HG02678 (cell line): ENCODE measurements around the gene UCK1.
"Not testable (repeated sequence)": the region's sequence is repeated elsewhere in the genome, so short reads cannot be mapped to it uniquely, and the experiment has no call there.

Experiments used
- ATAC-seq: cut with Tn5 transposase; IDR thresholded peaks from one replicate; pipeline ENCODE4 v1.9.1; 2021; ENCODE audit warnings: mild to moderate bottlenecking, moderate library complexity; ENCODE audit not compliant: unreplicated experiment

The UCK1 gene

DNA sequence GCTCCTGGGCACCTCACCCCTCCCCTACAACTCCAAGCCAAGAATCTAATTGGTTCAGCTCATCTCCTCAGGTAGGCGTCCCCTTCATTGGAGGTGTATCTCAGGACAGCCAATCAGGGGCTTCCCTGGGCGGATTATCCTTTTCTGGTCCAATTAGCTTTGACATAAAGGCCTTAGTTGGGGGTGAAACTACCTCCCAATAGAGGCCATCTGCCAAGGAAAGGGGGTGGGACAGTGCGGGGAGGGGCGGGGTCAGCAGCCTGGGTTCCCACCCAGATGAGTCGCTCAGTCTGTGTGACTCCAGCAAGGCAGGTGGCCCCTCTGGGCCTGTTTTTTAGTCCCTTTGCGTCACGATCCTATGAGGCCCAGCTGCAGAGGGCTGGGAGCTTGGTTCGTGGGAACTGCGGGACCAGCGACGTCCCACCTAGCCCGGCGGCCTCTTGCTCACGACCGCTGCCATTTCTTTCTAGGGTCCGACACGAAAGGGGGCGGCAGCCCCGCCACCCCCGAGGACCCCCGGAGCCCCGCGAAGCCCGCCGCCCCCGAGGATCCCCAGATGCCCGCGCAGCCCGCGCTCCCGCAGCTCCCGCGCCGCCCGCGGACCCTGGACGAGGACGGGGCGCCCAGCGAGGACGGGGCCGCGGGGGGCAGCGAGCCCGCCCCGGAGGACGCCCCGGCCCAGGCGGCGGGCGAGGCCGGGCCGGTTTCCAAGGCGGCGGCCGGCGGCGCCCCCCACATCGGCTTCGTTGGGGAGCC, 23.2 kb upstream of the UCK1 start:
- no peak for ATAC-seq

DNA sequence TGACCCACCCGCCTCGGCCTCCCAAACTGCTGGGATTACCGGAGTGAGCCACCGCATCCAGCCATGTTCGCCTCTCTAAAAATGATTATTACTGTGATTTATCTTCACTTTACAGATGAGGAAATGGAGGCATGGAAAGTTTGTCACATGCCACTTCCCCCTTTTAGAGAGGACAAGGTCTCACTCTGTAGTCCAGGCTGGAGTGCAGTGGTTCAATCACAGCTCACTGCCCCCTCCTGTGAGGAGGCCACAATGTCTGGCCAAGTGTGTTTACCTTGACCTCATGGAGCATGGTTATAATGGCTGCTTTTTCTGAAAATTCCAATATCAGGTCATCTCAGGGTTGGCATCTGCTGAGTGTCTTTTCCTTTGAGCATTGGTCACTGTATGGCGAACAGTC, 21.0 kb upstream of the UCK1 start:
- ATAC-seq, result no peak

DNA sequence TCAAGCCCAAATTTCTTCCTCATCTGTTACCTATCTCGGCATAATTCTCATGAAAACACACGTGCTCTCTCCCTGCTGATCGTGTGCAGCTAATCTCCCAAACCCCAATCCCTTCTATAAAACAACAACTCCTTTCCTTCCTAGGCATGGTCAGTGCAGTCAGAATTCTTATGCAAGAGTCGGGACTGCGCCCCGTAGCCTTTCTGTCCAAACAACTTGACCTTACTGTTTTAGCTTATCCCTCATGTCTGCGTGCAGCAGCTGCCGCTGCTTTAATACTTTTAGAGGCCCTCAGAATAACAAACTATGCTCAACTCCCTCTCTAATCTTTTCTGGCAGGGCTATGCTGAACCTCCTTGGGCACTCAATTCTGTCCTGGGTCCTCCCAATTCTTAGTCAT, 19.4 kb upstream of the UCK1 start:
- not testable (repeated sequence) for ATAC-seq

DNA sequence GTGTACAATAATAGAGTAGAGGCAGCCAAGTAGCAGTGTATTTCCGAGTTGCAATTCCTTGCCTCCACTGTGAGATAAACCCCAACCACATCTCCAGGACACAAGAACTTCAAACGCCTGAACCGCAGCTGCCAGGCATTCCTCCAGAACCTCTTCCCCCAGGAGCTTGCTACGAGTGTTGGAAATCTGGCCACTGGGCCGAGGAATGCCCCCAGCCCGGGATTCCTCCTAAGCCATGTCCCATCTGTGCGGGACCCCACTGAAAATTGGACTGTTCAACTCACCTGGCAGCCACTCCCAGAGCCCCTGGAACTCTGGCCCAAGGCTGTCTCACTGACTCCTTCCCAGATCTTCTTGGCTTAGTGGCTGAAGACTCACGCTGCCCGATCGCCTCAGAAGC, 18.1 kb upstream of the UCK1 start:
- ATAC-seq, result not testable (repeated sequence)

DNA sequence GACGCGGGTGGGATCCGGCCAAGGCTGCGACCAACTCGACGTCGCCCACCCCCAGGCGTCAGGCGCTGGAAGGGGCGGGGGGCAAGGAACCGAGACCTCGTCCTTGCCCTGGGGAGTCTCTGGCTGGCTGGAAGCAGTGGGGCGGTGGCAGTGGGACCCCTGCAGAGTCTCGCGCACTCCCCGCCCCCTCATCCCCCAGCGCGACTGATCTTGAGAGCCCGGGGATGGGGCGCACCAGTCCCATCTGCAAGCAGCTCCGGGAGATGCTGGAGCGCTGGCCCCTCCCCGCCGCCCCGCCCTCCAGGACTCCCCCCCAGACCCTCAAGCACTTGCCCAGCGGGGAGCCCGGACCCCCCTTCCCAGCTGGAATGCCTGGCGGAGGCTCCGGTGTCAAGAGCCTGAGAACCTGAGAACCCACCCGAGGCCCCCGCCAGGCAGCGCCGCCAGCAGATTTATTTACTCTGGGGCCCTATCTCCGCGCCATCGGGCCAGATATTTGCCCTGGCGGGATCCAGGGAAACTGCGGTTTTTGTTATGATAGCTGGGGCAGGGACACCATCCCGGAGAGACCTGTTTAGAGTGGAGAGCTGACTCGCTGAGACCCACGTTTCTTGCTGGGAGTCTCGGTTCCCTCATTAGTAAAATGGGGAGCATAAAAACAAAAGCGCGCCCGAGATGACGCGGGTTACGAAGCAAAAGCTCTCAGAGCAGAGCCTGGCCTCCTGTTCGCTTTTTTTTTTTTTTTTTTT, 15.4 kb upstream of the UCK1 start:
- no peak for ATAC-seq

DNA sequence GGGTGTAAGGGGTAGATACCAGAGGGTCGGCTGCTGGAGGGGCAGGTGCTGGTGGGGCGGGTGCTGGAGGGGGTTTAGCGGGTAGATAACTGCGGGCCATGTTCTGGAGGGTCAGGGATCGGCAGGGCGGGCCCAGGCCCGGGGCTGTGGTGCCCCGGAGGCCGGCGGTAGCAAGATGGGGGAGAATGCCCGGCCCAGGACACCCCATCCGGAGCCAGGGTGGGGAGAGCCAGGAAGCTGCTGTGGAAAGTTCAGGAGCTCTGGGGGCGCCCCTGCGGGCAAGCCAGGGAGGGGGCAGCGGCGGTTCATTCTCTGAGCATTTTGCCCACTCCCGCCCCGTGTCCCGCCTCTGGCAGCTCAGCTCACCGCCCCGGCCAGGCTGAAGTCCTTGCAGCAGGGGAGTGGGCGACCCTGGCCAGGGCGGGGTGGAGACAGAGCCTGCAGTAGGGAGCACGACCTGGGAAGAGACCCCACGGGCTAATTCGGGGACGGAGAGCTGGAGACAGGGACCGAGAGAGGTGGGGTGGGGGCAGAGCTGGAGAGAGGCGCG, 14.8 kb upstream of the UCK1 start:
- ATAC-seq, result no peak

DNA sequence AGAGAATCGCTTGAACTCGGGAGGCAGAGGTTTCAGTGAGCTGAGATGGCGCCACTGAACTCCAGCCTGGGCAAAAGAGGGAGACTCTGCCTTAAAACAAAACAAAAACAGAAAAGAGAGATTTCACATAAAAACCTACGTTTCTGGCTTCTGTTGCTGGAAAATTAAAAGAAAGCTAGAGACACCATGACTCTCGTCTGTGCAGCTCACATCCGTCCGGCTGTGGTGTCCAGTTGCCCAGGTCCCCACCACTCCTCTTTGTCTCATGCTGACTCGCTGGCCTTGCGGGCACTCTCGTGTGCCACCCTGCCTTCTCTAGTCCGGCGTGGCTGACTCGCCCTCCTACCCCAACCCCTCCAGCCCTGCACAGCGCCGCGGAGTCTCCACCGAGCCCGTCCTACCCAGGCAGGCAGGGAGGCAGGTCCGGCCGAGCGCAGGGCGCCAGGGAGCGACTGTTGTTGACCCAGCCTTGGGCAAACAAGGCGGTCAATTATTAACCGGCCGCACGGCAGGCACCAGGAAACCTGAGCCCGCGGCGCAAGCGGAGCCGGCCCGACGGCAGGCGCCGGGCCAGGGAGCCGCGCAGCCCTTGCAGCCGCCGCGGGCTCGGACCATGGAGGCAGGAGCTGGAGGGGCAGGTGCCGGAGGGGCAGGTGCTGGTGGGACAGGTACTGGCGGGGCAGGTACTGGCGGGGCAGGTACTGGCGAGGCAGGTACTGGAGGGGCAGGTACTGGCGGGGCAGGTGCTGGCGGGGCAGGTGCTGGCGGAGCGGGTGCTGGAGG, 14.1 kb upstream of the UCK1 start, which contains the start of gene PRRT1B:
Gene PRRT1B, plus strand, starts transcription at position 521 of the 783 bp plus-strand sequence. Its CDS starts 93 bp downstream, at position 614.
- ATAC-seq, result no peak

DNA sequence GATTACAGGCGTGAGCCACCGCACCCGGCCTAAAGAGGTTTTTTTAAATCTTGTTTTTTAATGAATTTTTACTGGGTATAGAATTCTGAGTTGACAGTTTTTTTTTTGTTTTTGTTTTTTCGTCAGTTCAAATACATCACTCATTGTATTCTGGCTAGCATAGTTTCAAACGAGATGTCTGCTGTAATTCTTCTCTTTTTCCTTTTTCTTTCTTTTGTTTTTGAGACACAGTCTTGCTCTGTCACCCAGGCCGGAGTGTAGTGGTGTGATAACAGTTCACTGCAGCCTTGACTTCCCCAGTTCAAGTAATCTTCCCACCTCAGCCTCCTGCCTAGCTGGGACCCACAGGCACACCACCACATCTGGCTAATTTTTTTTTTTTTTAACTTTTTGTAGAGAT, 12.1 kb upstream of the UCK1 start:
- ATAC-seq, result no peak

DNA sequence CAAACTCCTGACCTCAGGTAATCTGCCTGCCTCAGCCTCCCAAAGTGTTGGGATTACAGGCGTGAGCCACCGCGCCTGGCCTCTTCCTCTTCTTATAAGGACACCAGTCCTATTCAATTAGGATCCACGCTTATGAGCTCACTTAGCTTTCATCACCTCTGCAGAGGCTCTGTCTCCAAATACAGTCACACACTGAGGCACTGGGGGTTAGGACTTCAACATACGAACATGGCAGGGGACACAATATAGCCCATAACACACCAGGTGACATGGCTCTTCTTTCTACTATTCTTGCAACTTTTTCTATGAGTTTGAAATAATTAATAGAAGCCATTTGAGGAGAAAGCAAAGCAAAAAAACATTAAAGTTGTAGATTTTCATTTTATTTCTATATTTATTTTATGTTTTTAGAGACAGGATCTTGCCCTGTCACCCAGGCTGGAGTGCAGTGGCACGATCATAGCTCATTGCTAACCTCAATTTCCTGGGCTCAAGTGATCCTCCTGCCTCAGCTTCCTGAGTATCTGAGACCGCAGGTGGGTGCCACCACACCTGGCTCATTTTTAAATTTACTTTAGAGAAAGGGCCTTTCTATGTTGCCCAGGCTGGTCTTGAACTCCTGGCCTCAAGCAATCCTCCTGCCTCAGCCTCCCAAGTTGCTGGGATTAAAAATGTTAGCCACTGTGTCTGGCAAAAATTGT, 8.3 kb upstream of the UCK1 start:
- no peak for ATAC-seq

DNA sequence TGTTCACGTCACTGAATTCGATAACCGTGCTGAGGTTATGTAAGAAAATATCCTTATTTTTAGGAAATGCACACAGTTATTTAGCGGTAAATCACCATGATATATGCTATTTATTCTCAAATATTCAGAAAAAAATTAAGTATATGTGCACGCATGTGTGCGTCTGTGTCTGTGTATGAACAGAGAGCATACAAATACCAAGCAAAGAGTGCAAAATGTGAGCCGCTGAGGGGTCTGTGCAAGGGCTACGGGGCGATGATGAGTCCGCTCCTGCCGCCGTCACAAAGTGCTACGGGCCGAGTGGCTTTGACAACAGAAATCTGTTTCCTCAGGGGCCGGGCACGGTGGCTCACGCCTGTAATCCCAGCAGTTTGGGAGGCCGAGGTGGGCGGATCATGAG, 6.9 kb upstream of the UCK1 start:
- ATAC-seq, result no peak

DNA sequence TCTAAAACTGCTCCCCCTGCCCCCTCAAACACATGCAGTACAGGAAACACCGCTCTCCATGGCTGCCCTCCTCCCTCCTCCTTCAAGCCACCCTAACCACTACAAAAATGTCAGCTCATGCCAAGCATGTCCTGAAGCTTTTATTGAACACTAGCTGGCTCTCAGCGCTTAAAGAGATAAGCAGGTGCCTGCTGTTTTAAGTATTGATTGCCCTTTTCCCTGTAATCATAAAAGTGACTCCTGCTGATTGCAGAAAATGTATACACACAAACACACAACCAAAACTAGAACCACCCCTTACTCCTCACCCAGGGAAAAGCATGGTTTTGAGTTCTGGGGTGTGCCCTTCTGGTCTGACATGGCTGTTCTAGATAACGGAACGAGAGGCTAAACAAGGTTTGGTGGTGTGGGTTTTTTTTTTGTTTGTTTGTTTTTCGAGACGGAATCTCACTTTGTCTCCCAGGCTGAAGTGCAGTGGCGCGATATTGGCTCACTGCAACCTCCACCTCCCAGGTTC, 3.7 kb upstream of the UCK1 start:
- ATAC-seq, result no peak

DNA sequence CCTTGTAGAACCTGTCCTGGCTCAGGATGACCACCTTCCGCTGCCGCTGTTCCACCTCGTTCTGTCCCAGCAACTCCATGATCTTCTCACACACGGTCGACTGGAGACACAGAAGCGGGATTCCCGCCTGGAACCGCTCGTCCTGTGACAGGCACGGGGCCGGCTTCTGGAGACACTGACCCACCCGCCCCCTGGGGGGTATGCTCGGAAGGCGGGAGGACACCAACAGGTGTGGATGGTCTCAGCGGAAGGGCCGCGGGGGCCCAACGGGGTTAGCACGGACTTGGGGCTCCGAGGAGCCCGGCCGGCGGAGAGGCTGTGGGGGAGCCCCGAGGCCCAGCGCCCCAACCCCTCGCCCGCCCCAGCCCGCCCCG, 530 bp downstream of the UCK1 start:
- peak; percentile 13 for ATAC-seq

DNA sequence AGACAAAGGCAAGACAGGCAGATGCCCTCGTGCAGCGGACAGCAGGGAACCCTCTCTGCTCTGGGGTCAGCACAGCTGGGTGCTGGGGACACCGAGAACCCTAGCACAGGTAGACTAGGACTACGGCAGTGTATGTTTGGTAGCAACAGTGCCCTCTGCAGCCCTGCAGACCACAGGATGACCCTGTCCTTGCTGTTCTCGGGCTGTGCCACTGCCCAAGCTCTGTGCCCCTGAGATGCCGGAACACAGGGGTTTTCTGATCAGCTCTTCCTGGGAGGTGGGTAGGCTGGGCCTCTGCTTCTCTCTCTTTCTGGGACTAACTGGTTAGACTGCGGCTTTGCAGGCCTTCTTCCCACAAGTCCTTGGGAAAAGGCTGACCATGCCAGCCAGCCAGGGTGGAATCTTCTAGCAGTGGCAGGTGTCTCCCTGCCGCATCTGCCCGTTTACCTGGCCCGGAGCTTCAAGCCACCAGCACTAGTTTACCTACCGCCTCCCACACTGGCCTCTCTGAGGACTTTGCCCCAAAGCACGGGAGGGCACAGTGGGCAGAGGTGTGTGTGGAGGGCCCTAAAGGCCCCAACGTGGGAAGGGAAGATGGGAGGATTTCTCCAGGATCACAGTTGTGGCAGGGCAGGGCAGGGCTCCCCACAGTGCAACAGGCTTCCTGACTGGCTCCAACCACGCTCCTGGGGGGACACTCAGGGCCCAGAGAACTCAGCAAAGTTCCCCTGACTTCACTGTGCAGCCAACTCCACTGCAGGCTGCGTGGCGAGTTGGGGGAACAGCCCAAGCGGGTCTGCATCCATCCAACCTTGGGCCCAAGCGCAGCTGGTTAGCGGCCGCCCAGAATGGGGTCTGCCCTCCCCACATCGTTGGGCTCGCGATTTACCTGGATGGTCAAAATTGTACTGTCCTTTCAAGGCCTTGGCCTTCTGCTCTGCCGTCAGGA, 1.2 kb downstream of the UCK1 start:
- ATAC-seq, result no peak

DNA sequence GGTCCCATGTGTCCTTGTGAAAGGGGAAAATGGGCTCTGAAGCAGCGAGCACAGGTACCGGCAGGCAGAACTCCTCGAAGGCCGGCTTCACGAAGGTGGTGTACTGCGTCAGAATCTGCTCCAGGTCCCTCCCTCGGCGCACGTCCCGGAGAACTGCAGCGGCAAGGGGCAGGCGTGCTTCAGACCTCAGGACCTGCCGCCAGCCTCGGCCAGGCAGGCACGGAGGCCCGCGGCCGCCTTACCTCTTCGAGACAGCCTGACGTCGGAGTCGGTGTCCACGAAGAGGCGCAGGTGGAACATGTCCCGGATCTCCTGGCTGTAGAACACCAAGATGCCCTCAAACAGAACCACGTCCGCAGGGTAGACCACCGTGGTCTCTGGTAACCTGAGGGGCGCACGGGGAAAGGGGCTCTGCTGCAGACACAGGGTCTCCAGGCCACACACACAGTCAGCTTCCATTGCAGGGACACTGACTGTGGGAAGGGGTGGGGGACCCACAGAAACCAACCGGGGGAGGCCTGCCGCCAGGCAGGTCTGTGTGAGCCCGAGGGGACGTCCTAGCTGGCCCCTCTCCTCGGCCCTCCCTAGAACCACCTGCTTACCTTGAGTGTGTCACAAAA, 2.1 kb downstream of the UCK1 start:
- no peak for ATAC-seq

DNA sequence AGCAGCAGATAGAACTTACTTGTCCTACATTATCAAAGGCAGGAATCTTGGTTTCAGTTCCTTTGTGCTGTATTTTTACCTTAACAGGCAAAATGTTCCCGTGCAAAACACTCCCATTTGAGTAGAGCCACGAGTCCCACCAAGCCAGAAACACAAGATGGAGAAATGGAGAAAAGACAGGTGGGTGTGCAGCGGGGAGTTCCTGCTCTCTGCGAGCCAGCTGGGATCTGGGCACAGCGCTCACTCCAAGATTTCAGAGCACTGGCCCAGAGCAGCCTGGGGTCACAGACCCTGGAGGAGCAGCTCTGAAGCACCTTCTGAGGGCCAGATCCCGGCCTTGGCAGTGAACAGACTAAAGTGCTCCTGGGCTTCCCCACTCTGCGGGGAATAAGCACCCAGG, 2.9 kb downstream of the UCK1 start:
- ATAC-seq, result no peak

DNA sequence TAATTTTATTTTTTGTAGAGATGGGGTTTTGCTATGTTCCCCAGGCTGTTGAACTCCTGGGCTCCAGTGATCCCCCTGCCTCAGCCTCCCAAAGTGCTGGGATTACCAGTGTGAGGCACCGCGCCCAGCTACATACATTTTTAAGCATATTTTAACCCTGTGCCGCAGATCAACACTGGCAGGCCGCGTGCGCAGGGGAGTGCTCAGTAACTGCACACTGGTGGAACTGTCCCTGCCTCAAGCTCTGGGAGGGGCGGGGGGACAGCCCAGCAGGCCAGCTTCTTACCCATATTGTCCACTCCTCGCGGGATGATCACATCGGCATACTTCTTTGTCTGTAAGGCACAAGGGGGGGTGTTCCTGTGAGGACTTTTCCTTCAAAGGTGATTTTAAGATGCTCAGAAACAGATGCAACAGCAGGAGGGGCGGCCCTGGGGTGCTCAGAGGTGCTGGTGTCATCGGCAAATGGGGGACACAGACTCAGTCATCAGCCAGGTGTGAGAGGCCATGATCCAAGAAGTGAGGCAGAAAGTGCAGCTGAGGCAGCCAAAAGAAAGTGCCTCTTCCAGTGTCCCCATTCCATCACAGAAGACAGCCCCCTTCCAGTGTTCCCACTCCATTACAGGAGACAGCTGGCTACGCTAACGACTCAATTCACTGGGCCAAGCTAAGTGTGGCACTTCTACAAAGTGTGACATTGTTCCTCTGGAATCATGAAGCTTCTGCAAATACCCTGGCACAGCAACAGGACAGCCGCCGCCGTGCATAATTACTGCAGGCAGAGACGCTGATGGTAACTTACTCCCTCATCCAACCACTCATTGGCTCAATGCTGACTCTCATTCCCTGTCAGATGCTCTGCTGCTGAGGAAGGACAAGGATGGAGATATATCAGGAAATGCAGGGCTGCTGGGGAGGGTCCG, 5.2 kb downstream of the UCK1 start:
- no peak for ATAC-seq

DNA sequence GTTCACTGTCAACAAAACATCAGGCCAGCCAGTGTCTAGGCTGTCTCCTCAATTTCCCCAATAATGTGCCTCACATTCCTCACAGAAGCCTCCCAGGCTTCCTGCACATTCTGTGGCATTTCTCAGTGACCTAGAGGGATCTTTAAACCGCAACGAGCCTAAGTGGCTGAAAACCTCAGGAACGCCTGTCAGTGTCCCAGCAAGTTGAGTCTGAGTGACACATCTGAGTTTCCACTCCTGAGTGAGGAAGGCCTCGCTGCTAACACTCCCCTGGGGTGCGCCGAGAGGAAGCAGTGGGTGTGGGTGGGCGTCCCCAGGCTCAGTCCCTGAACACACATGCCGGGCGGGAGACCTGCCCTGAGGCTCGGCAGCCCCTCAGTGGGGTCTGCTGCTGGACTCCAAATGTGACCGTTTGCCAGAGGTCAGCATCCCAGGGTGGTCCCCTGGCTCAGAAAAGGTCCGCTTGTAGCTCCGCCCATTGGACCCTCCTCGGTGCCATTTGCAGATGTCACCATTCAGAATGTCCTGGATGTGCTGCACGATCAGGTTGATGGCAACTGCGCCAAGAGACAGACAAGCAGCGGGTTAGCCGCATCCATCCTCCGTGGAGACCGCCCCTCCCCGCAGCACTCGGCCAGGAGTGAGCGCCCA, 6.3 kb downstream of the UCK1 start:
- no peak for ATAC-seq
